Activated CD8-positive, alpha-beta memory T cell treated with anti-CD3 and anti-CD28 coated beads for 1 hour (primary cell): ENCODE data around the gene TBKBP1.

Experiments
- DNase-seq, 2 donors: peaks; one replicate each; pipeline ENCODE4 v3.0.0-alpha.2; 2020; ENCODE audit warnings: low read depth in 1 of 2; ENCODE audit errors: extremely low read depth in 1 of 2

TBKBP1 gene

DNA sequence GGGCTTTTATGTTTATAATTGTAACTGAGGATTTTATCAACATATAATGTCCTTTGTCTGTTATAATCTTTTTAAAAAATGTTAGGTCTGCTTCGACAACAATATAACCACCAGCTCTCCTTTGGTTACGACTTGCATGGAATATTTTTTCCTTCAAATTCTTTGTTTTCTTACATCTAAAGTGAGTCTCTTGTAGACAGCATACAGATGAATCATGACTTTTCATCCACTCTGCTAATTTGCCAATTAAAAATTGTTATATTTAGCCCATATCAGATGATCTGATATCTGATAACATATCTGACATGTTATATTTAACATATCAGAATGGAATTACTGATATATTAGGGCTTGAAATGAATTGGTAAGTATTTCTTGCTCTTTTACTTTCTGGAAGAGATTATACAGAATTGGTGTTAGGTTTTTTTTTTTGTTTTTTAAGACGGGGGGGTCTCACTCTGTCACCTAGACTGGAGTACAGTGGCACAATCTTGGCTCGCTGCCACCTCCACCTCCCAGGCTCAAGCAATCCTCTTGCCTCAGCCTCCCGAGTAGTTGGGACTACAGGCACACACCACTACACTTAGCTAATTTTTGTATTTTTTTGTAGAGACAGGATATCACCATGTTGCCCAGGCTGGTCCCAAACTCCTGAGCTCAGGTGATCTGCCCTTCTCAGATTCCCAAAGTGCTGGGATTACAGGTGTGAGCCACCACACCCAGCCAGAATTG, 66.6 kb downstream of the TBKBP1 start:
- no peak for DNase-seq
